DND-41 (cell line): ENCODE measurements around the gene DGKI.

Source experiments
- ATAC-seq: fragments of 200-7000 bp; cut with Tn5 transposase; 3 replicates; pipeline ENCODE4 v1.9.1; 2021; ENCODE audit warnings: low read depth; ENCODE audit not compliant: insufficient read depth
- DNase-seq: peaks from one replicate; pipeline ENCODE4 v3.0.0-alpha.2; 2020
- H2AFZ ChIP-seq: 2 replicates; pipeline ENCODE4 v1.6.0; 2012; ENCODE audit warnings: low read depth, low read length
- H3K27ac ChIP-seq: 2 replicates; pipeline ENCODE4 v1.5.1; 2012; ENCODE audit warnings: low read length, inconsistent platforms
- H3K27me3 ChIP-seq: fragments of 200-600 bp; sonication (generic); 2 replicates; pipeline ENCODE4 v1.6.0; 2012; ENCODE audit warnings: low read length, mild to moderate bottlenecking, inconsistent platforms; ENCODE audit not compliant: insufficient read depth, poor library complexity
- H3K36me3 ChIP-seq: 2 replicates; pipeline ENCODE4 v1.5.1; 2012; ENCODE audit warnings: low read length, inconsistent platforms; ENCODE audit not compliant: insufficient read depth
- H3K4me1 ChIP-seq: 2 replicates; pipeline ENCODE4 v1.5.1; 2012; ENCODE audit warnings: mild to moderate bottlenecking, low read length; ENCODE audit not compliant: insufficient read depth
- H3K4me2 ChIP-seq: 2 replicates; pipeline ENCODE4 v1.6.0; 2012; ENCODE audit warnings: mild to moderate bottlenecking, moderate library complexity, low read length, inconsistent platforms; ENCODE audit not compliant: insufficient read depth
- H3K4me3 ChIP-seq, 2 experiments: fragments of 200-600 bp in 1 of 2; shearing (Covaris generic) in 1 of 2; 2 replicates each; pipeline ENCODE4 v1.5.1; 2012 to 2016; ENCODE audit warnings: inconsistent platforms in 2 of 2, low read length in 2 of 2, mild to moderate bottlenecking in 2 of 2, low read depth in 1 of 2, moderate library complexity in 1 of 2
- H3K79me2 ChIP-seq: 2 replicates; pipeline ENCODE4 v1.6.0; 2012; ENCODE audit warnings: low read length, inconsistent platforms; ENCODE audit not compliant: insufficient read depth
- H3K9ac ChIP-seq: 2 replicates; pipeline ENCODE4 v1.6.0; 2012; ENCODE audit warnings: low read depth, mild to moderate bottlenecking, inconsistent platforms, low read length, moderate library complexity
- H3K9me3 ChIP-seq: 2 replicates; pipeline ENCODE4 v1.5.1; 2012; ENCODE audit warnings: low read length, moderate library complexity, mild to moderate bottlenecking, inconsistent platforms; ENCODE audit not compliant: insufficient read depth, severe bottlenecking
- H4K20me1 ChIP-seq: 2 replicates; pipeline ENCODE4 v1.6.0; 2012; ENCODE audit warnings: low read length; ENCODE audit not compliant: insufficient read depth
- CTCF ChIP-seq: IDR thresholded peaks from 2 replicates; pipeline ENCODE4 v1.5.1; 2012; ENCODE audit warnings: borderline replicate concordance, low read length, moderate library complexity, mild to moderate bottlenecking; ENCODE audit not compliant: poor library complexity, severe bottlenecking; ENCODE audit errors: extremely low read depth
- EZH2 ChIP-seq: IDR thresholded peaks from 3 replicates; pipeline ENCODE4 v1.6.1; 2012; ENCODE audit warnings: borderline replicate concordance, low read depth, mild to moderate bottlenecking, moderate library complexity, low read length, inconsistent platforms; ENCODE audit not compliant: severe bottlenecking

The DGKI gene

GRCh38 chr7:137625197-137625596 lies 221.6 kb downstream of the DGKI start:
- H3K27me3 ChIP-seq: no peaks in the 10 kb centered on the region
- H4K20me1 ChIP-seq: no peaks in the 10 kb centered on the region
- no peaks in the 10 kb centered on the region for H3K79me2 ChIP-seq
- no peak for TF ChIP-seq CTCF
- TF ChIP-seq EZH2: no peak
- no peak for DNase-seq
- no peak for ATAC-seq
- H3K9ac ChIP-seq: no peak overlapping the region
- H3K4me2 ChIP-seq: no peak overlapping the region
- no peak overlapping the region for H3K4me3 ChIP-seq
- no peaks in the 10 kb centered on the region for H3K9me3 ChIP-seq
- no peaks in the 10 kb centered on the region for H3K4me1 ChIP-seq
- no peak overlapping the region for H3K27ac ChIP-seq
- no peak overlapping the region for H2AFZ ChIP-seq
- H3K36me3 ChIP-seq: no peaks in the 10 kb centered on the region

- TF ChIP-seq CTCF: no peak
- no peak for TF ChIP-seq EZH2
- Histone ChIP-seq H3K4me3 (no peak overlapping the region), H3K9ac (no peak overlapping the region), H3K27me3 (no peaks in the 10 kb centered on the region), H3K4me2 (no peak overlapping the region), H3K27ac (no peak overlapping the region), H3K79me2 (no peaks in the 10 kb centered on the region), H4K20me1 (no peaks in the 10 kb centered on the region), H3K9me3 (no peaks in the 10 kb centered on the region), H2AFZ (no peak overlapping the region), H3K36me3 (no peaks in the 10 kb centered on the region), H3K4me1 (no peaks in the 10 kb centered on the region)
- ATAC-seq (no peak), DNase-seq (no peak)
Observed at GRCh38 chr7:137619181-137619580, 227.6 kb downstream of the DGKI start.

- no peak overlapping the region for H3K9ac ChIP-seq
- TF ChIP-seq CTCF (no peak), EZH2 (no peak)
- no peak overlapping the region for H3K4me2 ChIP-seq
- DNase-seq: no peak
- H3K4me1 ChIP-seq: no peaks in the 10 kb centered on the region
- no peaks in the 10 kb centered on the region for H3K27me3 ChIP-seq
- H3K9me3 ChIP-seq: no peaks in the 10 kb centered on the region
- H3K4me3 ChIP-seq: no peak overlapping the region
- no peak overlapping the region for H3K27ac ChIP-seq
- H2AFZ ChIP-seq: no peak overlapping the region
- no peak for ATAC-seq
- no peaks in the 10 kb centered on the region for H3K79me2 ChIP-seq
- no peaks in the 10 kb centered on the region for H4K20me1 ChIP-seq
- H3K36me3 ChIP-seq: no peaks in the 10 kb centered on the region
Observed at GRCh38 chr7:137618748-137619147, 228.0 kb downstream of the DGKI start.

GRCh38 chr7:137613006-137613525 lies 233.7 kb downstream of the DGKI start:
- TF ChIP-seq CTCF: no peak
- no peak for TF ChIP-seq EZH2

More at GRCh38 chr7:137613006-137613525, 233.7 kb downstream of the DGKI start:
- DNase-seq (no peak), ATAC-seq (no peak)
- Histone ChIP-seq H3K79me2 (no peaks in the 10 kb centered on the region), H3K4me2 (no peak overlapping the region), H3K27me3 (peaks cover 3% of the 10 kb centered on the region), H3K36me3 (no peaks in the 10 kb centered on the region), H3K4me3 (no peak overlapping the region), H2AFZ (no peak overlapping the region), H3K9me3 (no peaks in the 10 kb centered on the region), H3K9ac (no peak overlapping the region), H4K20me1 (no peaks in the 10 kb centered on the region), H3K27ac (no peak overlapping the region), H3K4me1 (no peaks in the 10 kb centered on the region)
